ENCODE results near the gene PPFIBP1.

PPFIBP1 gene

DNA sequence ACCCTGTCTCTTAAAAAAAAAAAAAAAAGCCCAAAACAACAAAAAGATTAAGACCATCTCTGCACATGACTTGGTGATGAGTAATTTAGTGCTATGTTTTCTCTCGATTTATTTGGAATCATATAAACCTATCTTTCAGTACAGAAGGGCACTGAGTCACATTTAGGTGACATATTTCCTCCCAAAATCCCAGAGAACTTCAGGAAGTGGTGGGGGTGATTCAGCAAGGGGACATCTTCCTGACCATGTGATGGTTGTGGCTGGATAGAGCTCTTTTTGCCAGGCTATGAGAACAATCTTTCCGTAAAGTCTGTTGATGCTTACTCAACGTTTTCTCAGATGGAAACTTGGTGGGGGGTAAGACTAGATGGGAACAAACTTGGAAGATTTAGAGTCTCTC, 50.0 kb downstream of the PPFIBP1 start:
- H3K4me3 ChIP-seq: no peak overlapping the region
- no peak for DNase-seq (ENCODE audit: low spot score)
- TF ChIP-seq, protein P1, sequence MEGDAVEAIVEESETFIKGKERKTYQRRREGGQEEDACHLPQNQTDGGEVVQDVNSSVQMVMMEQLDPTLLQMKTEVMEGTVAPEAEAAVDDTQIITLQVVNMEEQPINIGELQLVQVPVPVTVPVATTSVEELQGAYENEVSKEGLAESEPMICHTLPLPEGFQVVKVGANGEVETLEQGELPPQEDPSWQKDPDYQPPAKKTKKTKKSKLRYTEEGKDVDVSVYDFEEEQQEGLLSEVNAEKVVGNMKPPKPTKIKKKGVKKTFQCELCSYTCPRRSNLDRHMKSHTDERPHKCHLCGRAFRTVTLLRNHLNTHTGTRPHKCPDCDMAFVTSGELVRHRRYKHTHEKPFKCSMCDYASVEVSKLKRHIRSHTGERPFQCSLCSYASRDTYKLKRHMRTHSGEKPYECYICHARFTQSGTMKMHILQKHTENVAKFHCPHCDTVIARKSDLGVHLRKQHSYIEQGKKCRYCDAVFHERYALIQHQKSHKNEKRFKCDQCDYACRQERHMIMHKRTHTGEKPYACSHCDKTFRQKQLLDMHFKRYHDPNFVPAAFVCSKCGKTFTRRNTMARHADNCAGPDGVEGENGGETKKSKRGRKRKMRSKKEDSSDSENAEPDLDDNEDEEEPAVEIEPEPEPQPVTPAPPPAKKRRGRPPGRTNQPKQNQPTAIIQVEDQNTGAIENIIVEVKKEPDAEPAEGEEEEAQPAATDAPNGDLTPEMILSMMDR (IDR thresholded peaks at IDR 0.05): no peak
- H3K27ac ChIP-seq: no peak overlapping the region

DNA sequence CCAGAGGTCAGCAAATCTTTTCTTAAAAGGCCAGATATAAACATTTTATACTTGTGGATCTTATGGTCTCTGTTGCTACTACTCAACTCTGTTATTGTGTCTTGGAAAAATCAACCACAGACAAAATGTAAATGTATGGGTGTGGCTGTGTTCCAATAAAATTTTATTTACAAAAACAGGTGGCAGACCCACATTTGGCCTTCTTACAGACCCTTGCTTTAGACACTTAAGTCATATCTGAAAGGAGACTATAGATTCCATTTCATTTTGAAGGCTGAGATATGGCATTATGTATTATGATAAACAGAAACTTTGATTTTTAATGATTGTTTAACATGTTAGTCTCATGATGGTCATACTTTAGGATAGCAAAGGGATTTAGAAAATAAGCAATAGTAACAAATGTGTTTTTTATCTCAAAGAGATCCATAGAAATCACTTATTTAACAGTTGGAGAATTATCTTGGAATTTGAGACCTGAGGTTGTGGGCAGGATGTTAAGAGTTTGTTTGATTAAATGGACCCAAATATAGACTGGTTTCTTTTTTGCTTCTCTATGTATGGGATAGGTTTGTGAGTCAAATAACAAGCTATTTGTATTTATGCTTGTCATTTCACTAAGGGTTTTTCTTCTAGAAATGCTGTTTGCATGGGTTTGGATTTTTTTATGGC, 51.2 kb downstream of the PPFIBP1 start:
- Histone ChIP-seq H3K27ac (no peak overlapping the region), H3K4me3 (no peak overlapping the region)
- TF ChIP-seq, protein P1 (IDR thresholded peaks at IDR 0.05): no peak
- DNase-seq (ENCODE audit: low spot score): no peak

GRCh38 chr12:27575762-27576118, 51.7 kb downstream of the PPFIBP1 start:
- TF ChIP-seq, protein P1 (IDR thresholded peaks at IDR 0.05): no peak
- H3K27ac ChIP-seq: no peak overlapping the region
- no peak overlapping the region for H3K4me3 ChIP-seq
- DNase-seq (ENCODE audit: low spot score): no peak

GRCh38 chr12:27576667-27577347, 52.8 kb downstream of the PPFIBP1 start:
- H3K27ac ChIP-seq: peak overlapping the region in 1 of 2 donors; percentile 22
- DNase-seq (ENCODE audit: low spot score): no peak
- TF ChIP-seq, protein P1 (IDR thresholded peaks at IDR 0.05): no peak
- no peak overlapping the region for H3K4me3 ChIP-seq

DNA sequence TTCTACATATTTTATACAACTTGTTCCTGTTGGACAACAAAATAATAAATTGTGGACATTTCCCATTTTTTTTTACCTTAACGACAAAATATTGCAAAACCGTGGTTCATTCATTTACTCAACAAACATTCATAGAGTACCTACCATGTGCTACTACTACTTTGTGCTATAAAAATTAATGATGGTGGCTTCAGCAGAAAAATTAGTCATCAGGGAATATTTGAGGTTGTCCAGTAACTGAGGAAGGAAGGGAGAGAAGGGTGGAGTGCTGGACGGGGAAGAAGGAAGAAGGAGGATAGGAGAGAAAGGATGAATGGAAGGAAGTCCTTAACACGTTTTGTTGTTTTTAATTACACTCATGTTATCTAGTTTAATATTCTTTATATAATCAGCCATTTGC, 53.7 kb downstream of the PPFIBP1 start:
- H3K4me3 ChIP-seq: no peak overlapping the region
- TF ChIP-seq, protein P1 (IDR thresholded peaks at IDR 0.05): no peak
- no peak for DNase-seq (ENCODE audit: low spot score)
- no peak overlapping the region for H3K27ac ChIP-seq

- H3K27ac ChIP-seq: peak overlapping the region in 1 of 2 donors; percentile 3
- no peak for DNase-seq (ENCODE audit: low spot score)
- H3K4me3 ChIP-seq: no peak overlapping the region
- TF ChIP-seq, protein P1 (IDR thresholded peaks at IDR 0.05): no peak
Observed at GRCh38 chr12:27578689-27579372, 54.8 kb downstream of the PPFIBP1 start.

Measured in coronary artery (tissue), 2 donors.